HUES48 (cell line): ENCODE results near the gene FAM186B.

Source experiments
- H3K27ac ChIP-seq: one replicate; pipeline ENCODE4 v1.7.0; 2013; ENCODE audit warnings: low read depth, low read length, inconsistent platforms
- H3K27me3 ChIP-seq: 2 replicates; pipeline ENCODE4 v1.6.1; 2013; ENCODE audit warnings: mild to moderate bottlenecking, low read length; ENCODE audit not compliant: control insufficient read depth, insufficient read depth
- H3K36me3 ChIP-seq: 2 replicates; pipeline ENCODE4 v1.6.1; 2013; ENCODE audit warnings: low read length; ENCODE audit not compliant: control insufficient read depth, insufficient read depth
- H3K4me1 ChIP-seq: 2 replicates; pipeline ENCODE4 v1.6.1; 2013; ENCODE audit warnings: mild to moderate bottlenecking, low read length; ENCODE audit not compliant: control insufficient read depth, insufficient read depth
- H3K4me3 ChIP-seq: 2 replicates; pipeline ENCODE4 v1.5.1; 2013; ENCODE audit warnings: mild to moderate bottlenecking, low read depth, low read length
- H3K9ac ChIP-seq: 2 replicates; pipeline ENCODE4 v1.6.1; 2013; ENCODE audit warnings: mild to moderate bottlenecking, low read depth, low read length, moderate library complexity
- H3K9me3 ChIP-seq: 2 replicates; pipeline ENCODE4 v1.6.1; 2013; ENCODE audit warnings: low read length; ENCODE audit not compliant: control insufficient read depth, insufficient read depth

The FAM186B gene

DNA sequence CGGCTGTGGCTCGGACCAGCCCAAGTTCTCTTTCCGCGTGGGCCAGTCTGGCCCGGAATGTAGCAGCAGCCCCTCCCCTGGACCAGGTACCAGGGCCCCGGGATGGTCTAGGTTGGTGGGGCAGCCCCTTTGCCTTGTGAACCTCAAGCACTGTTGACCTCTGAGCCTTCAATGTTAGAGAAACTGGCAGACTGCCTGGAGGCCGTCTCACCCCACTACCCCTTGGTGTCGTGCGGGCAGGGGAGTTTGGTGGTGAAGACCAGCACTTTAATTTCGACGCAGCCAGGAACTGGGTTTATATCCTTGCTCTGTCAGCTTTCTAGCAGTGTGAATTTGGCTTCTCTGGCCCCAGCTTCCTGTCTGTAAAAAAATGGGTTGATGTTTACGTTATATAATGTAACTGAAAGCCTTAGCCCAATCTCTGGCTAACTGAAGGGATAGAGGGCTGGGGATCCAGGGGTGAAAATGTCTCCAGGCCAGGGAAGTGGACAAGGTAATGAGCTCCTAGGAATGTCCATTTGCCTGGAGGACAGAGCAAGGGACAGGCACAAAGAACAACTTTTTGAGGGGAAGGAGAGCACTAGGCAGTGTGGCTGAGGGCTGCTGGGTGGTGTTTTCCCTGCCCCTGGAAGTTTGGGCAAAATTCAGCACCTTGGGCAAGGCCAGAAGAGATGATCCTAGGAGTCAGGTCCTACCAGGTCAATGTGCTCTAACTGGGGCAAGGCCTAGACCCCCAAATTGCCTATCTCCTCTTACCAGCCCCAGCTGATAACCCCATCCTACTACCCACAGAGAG is 48.9 kb downstream of the FAM186B start:
- H3K27ac ChIP-seq = no peak overlapping the region
- H3K9me3 ChIP-seq = no peaks in the 10 kb centered on the region
- peaks cover 9% of the 10 kb centered on the region; the same call in 1 of the 2 replicates for H3K27me3 ChIP-seq
- H3K4me3 ChIP-seq = no peak overlapping the region
- H3K9ac ChIP-seq = no peak overlapping the region
- peaks cover 52% of the 10 kb centered on the region for H3K36me3 ChIP-seq
- H3K4me1 ChIP-seq = no peaks in the 10 kb centered on the region

DNA sequence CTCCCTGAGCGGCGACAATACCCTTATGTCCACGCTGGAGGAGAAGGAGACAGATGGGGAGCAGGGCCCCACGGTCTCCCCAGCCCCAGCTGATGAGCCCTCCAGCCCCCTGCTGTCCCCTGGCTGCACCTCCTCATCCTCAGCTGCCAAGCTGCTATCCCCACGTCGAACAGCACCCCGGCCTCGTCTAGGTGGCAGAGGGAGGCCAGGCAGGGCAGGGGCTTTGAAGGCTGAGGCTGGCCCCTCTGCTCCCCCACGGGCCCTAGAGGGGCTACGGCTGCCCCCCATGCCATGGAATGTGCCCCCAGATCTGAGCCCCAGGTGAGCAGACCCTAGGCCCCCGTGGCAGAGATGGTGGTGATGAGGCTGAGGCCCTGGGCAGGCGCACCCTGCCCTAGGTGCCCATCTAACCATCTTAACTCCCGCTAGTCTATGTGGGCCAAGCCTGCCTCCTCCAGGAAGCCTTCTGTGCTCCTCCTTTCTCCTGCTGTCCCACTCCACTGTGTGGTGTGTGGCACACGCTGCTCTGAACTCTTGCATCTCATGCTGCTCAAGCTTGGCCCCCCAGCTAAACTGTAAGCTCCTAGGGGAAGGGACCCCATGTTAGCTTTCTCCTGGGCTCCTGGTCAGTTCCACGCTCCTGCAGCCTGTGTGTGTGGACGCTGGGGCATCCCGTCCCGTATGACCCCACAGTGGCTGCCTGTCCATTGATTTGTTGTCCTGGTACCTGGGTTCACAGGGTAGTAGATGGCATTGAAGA is 49.6 kb downstream of the FAM186B start:
- no peaks in the 10 kb centered on the region for H3K4me1 ChIP-seq
- peaks cover 12% of the 10 kb centered on the region for H3K27me3 ChIP-seq
- H3K36me3 ChIP-seq = peaks cover 45% of the 10 kb centered on the region
- H3K27ac ChIP-seq = no peak overlapping the region
- H3K9me3 ChIP-seq = no peaks in the 10 kb centered on the region
- H3K4me3 ChIP-seq = no peak overlapping the region
- no peak overlapping the region for H3K9ac ChIP-seq

DNA sequence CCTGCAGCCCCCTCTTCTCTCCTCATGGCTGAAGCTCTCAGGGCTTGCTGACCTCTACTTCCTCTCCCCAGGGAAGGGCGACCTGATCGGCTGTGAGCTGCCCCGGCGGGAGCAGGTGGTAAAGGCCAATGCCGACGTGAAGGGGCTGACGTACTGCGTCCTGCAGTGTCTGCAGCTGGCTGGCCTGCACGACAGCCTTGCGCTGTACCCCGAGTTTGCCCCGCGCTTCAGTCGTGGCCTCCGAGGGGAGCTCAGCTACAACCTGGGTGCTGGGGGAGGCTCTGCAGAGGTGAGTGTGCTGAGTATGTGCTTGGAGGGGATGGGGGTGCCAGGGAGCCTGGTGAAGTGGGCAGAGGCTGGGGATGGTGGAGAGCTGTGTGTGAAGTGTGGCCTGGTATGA is 51.2 kb downstream of the FAM186B start:
- Histone ChIP-seq H3K36me3 (peaks cover 29% of the 10 kb centered on the region), H3K4me3 (no peak overlapping the region), H3K27me3 (peaks cover 28% of the 10 kb centered on the region), H3K27ac (no peak overlapping the region), H3K9ac (no peak overlapping the region), H3K9me3 (no peaks in the 10 kb centered on the region), H3K4me1 (peaks cover 3% of the 10 kb centered on the region; the same call in 1 of the 2 replicates)

DNA sequence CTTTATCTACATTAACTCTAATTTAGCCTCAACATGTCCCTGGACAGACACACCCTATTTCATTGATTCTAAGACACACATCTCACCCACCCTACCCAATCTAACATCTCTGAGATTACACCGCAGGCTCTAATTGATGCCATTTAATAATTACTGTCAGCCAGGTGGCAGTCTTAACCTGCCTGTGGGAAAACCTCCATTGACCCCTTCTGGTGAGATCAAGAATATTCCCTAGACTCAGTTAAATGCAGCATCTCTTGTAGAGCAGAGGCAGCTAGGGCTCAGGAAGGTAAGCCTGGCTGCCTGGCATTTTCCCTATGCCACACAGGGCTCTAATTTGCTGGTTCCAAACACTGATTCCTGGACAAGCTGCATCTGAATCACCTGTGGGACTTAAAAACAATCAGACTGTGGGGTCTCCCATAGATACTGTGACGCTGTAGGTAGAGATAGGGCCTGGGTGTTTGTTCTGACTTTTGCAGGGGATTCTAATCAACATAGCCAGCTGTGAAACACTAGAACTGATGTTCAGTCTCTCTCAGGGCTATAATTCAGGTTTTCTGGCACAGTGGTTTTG is 51.8 kb downstream of the FAM186B start:
- Histone ChIP-seq H3K4me1 (peaks cover 7% of the 10 kb centered on the region; the same call in 1 of the 2 replicates), H3K4me3 (no peak overlapping the region), H3K9ac (no peak overlapping the region), H3K27ac (no peak overlapping the region), H3K27me3 (peaks cover 35% of the 10 kb centered on the region), H3K36me3 (peaks cover 23% of the 10 kb centered on the region), H3K9me3 (no peaks in the 10 kb centered on the region)

DNA sequence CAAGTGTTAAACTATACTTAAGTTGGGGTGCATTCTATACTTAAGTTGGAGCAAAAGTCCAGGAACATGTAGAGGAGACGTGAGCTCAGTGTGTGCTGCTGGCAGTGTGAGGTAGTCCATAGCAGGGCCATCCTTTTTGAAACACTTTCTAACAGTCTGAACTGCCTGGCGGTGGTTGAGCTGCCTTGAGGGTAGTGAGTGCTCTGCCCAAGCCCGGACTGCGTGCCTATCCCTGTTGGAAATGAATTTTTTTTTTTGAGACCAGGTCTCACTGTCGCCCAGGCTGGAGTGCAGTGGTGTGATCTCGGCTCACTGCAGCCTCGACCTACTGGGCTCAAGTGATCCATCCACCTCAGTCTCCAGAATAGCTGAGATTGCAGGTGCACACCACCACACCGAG is 52.5 kb downstream of the FAM186B start:
- Histone ChIP-seq H3K9ac (no peak overlapping the region), H3K4me3 (no peak overlapping the region), H3K4me1 (peaks cover 7% of the 10 kb centered on the region; the same call in 1 of the 2 replicates), H3K27me3 (peaks cover 42% of the 10 kb centered on the region), H3K36me3 (peaks cover 17% of the 10 kb centered on the region; the same call in 1 of the 2 replicates), H3K9me3 (no peaks in the 10 kb centered on the region), H3K27ac (no peak overlapping the region)

DNA sequence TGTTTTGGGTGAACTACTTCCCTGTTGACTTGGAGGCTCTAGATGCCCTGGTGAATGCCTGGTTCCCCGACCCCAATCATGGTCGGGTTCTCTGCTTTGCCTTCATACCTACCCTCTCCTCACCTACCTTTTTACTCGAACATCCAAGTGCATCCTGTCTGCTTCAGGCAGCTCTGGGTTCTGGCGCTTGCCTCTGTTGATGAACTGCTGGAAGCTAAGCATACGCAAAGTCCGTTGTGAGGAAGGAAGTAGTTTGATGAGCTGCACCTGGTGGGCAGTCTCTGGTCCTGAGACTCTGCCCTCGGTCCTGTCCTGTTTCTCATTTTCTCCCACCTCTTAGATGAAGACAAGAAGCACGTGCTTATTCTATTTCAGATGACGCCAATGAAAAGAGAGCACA is 53.0 kb downstream of the FAM186B start:
- peaks cover 13% of the 10 kb centered on the region; the same call in 1 of the 2 replicates for H3K36me3 ChIP-seq
- H3K27me3 ChIP-seq = peaks cover 46% of the 10 kb centered on the region
- H3K9ac ChIP-seq = no peak overlapping the region
- H3K4me1 ChIP-seq = peaks cover 7% of the 10 kb centered on the region; the same call in 1 of the 2 replicates
- no peaks in the 10 kb centered on the region for H3K9me3 ChIP-seq
- H3K4me3 ChIP-seq = no peak overlapping the region
- H3K27ac ChIP-seq = no peak overlapping the region

DNA sequence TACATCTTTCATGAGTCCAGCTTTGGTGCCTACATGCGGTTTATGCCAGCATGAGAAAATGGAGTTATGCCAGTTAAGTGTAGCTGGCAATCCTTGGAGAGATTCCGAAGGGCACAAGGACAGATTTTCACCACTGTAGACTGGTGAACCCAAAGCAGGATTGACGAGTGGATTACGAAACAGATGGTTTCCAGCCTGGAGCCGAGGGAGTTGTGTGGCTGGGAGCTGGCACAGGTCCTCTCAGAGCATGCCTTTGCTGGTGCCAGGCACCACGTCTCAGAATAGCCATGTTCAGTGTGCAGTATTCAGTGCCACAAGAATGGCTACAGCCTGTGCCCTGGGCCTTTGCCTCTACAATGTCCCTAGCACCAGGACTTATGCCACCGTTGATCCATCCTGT is 53.4 kb downstream of the FAM186B start:
- Histone ChIP-seq H3K9ac (no peak overlapping the region), H3K9me3 (no peaks in the 10 kb centered on the region), H3K27me3 (peaks cover 50% of the 10 kb centered on the region), H3K27ac (no peak overlapping the region), H3K4me3 (no peak overlapping the region), H3K4me1 (peaks cover 7% of the 10 kb centered on the region; the same call in 1 of the 2 replicates), H3K36me3 (peaks cover 9% of the 10 kb centered on the region; the same call in 1 of the 2 replicates)

DNA sequence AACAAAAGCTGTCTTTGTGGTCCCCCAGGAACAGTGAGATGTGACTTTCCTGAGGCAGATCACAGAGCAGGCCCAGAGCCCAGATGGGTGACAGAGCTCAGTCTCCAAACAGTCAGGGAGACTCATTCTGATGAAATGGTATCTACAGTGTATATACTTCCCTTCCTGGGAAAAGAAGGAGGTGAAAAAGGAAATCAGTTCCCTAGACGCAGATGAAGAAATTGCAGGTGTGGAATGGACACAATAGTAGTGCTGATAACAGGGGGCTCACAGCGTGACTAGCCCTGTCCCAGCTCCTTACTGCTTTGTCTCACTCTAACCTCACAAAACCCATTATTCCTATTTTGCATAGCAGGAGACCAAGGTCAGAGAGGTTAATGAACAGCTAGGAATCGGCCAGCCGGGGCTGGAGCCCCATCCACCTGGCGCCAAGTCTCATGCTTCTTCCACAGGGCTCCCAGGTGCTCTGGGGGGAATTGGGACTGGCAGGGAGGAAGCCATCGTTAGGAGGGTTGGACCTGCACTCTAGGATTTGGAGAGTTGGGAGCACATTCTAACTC is 54.7 kb downstream of the FAM186B start:
- H3K9me3 ChIP-seq = no peaks in the 10 kb centered on the region

DNA sequence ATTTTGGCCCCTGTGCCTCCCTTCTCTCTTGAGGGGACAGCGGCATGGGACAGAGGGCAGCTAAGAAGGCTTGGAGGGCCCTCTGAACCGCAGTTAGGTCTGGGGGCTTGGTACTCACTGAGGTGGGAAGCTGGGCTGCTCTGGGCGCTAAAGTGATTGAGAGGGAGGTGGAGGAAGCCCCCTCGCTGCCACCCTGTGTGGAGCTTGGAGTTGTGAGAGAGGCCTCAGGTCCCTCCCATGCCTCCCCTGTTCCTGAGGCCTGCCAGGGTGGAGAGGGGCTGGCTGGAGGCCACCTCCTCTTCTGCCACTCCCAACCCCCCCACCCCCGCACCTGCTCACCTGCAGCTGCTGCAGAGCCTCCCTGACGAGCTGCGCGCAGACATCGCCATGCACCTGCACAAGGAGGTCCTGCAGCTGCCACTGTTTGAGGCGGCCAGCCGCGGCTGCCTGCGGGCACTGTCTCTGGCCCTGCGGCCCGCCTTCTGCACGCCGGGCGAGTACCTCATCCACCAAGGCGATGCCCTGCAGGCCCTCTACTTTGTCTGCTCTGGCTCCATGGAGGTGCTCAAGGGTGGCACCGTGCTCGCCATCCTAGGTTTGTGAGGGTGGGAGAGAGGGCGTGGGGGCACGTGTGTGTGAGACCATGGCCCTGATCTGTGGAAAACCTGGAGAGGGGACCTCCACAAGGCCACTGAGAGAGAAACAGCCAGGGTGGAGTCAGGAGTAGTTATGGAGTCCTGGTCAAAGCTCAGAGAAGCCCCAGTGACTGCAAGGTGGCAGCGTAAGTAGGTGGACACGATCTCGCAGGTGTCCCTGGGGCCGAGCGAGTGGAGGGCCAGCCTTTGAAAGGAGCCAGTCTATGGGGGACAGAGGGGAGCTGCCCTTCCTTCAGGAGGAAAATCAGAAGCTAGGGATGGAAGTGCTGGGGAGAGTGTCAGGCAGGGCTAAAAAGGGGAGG is 55.4 kb downstream of the FAM186B start:
- Histone ChIP-seq H3K9me3 (no peaks in the 10 kb centered on the region), H3K4me3 (no peak overlapping the region), H3K4me1 (peaks cover 7% of the 10 kb centered on the region; the same call in 1 of the 2 replicates), H3K36me3 (no peaks in the 10 kb centered on the region), H3K27ac (no peak overlapping the region), H3K27me3 (peaks cover 65% of the 10 kb centered on the region), H3K9ac (no peak overlapping the region)

More for the DNA sequence above, 54.7 kb downstream of the FAM186B start:
- no peak overlapping the region for H3K4me3 ChIP-seq
- no peaks in the 10 kb centered on the region; the same call in 1 of the 2 replicates for H3K36me3 ChIP-seq
- H3K4me1 ChIP-seq = peaks cover 7% of the 10 kb centered on the region; the same call in 1 of the 2 replicates
- H3K27me3 ChIP-seq = peaks cover 58% of the 10 kb centered on the region
- H3K27ac ChIP-seq = no peak overlapping the region
- no peak overlapping the region for H3K9ac ChIP-seq
